Endothelial cell of umbilical vein (primary cell): Measurements from ENCODE around the gene TBC1D24. TPM values are rescaled to one million over a fixed set of nuclear protein-coding genes. Genes with fewer than 3 reads are reported as not detected.

ENCODE experiments used
- BruUV-seq: library from RNA; stranded (reverse); fragments of 400-500 nt; replicated peaks from 2 replicates; lab custom pipeline; 2021; lab: Mats Ljungman, UMichigan
- CTCF ChIA-PET: fragments of 300-600, 350-600 bp; sonication (Branson Sonifier 250); formaldehyde crosslinking; loops from one replicate; lab custom pipeline; 2021; ENCODE audit warnings: antibody characterized with exemption, inconsistent platforms; lab: Charles Lee
- POLR2A ChIA-PET: fragments of 300-600, 350-600 bp; sonication (Branson Sonifier 250); formaldehyde crosslinking; loops from one replicate; lab custom pipeline; 2021; ENCODE audit warnings: antibody characterized with exemption, inconsistent platforms; lab: Charles Lee
- DNase-seq: peaks from one replicate; pipeline ENCODE4 v3.0.0-alpha.2; 2011; ENCODE audit warnings: low read depth, low spot score
- FAIRE-seq: peaks from 2 replicates; lab custom pipeline; 2011; peaks lifted over from hg19 to GRCh38; lab: Jason Lieb, UNC
- H2AFZ ChIP-seq: 2 replicates; pipeline ENCODE4 v1.6.0; 2012; ENCODE audit warnings: low read depth, low read length, control low read depth, inconsistent platforms
- H3K27ac ChIP-seq: 2 replicates; pipeline ENCODE4 v1.5.1; 2011; ENCODE audit warnings: low read depth, mild to moderate bottlenecking, control low read depth, low read length, moderate library complexity; ENCODE audit not compliant: insufficient read depth
- H3K27me3 ChIP-seq, 2 experiments: 2 replicates each; pipeline versions ENCODE4 v1.6.0 to v1.6.1; 2011; ENCODE audit warnings: low read length in 2 of 2, mixed read lengths in 1 of 2; ENCODE audit not compliant: control insufficient read depth in 2 of 2, insufficient read depth in 2 of 2
- H3K36me3 ChIP-seq, 2 experiments: 2 replicates in 1 of 2; 3 replicates in 1 of 2; pipeline ENCODE4 v1.5.1; 2011; ENCODE audit warnings: low read length in 2 of 2, mild to moderate bottlenecking in 1 of 2, moderate library complexity in 1 of 2; ENCODE audit not compliant: control insufficient read depth in 2 of 2, insufficient read depth in 2 of 2; ENCODE audit errors: extremely low read depth in 1 of 2
- H3K4me1 ChIP-seq: 3 replicates; pipeline ENCODE4 v1.5.1; 2011; ENCODE audit warnings: mild to moderate bottlenecking, low read length; ENCODE audit not compliant: control insufficient read depth, insufficient read depth; ENCODE audit errors: extremely low read depth
- H3K4me2 ChIP-seq: 2 replicates; pipeline ENCODE4 v1.6.1; 2011; ENCODE audit warnings: low read length, control low read depth, mixed read lengths; ENCODE audit not compliant: insufficient read depth
- H3K4me3 ChIP-seq, 3 experiments: fragments of 200-600 bp in 1 of 3; sonication (generic), shearing (Covaris generic) in 1 of 3; replicated peaks in 1 of 3; 2 replicates each; pipeline ENCODE4 v1.5.1; 2011 to 2016; ENCODE audit warnings: control low read depth in 3 of 3, low read length in 3 of 3, mild to moderate bottlenecking in 2 of 3, inconsistent platforms in 1 of 3, low read depth in 1 of 3, moderate library complexity in 1 of 3; ENCODE audit not compliant: insufficient read depth in 1 of 3
- H3K79me2 ChIP-seq: 2 replicates; pipeline ENCODE4 v1.6.0; 2012; ENCODE audit warnings: low read length, inconsistent platforms; ENCODE audit not compliant: control insufficient read depth, insufficient read depth
- H3K9ac ChIP-seq: replicated peaks from 2 replicates; pipeline ENCODE3; 2011; ENCODE audit warnings: low read length, control low read depth; ENCODE audit not compliant: insufficient read depth; ENCODE audit errors: extremely low read depth
- H3K9me1 ChIP-seq: replicated peaks from 3 replicates; pipeline ENCODE4 v1.6.0; 2011; ENCODE audit warnings: mild to moderate bottlenecking, low read length; ENCODE audit not compliant: control insufficient read depth, insufficient read depth; ENCODE audit errors: extremely low read depth
- H3K9me3 ChIP-seq: replicated peaks from 2 replicates; pipeline ENCODE4 v1.5.1; 2012; ENCODE audit warnings: low read length, inconsistent platforms; ENCODE audit not compliant: control insufficient read depth, insufficient read depth
- H4K20me1 ChIP-seq: replicated peaks from 2 replicates; pipeline ENCODE3; 2011; ENCODE audit warnings: mild to moderate bottlenecking, low read length; ENCODE audit not compliant: control insufficient read depth, insufficient read depth; ENCODE audit errors: extremely low read depth
- EZH2 ChIP-seq: IDR thresholded peaks from 2 replicates; pipeline ENCODE4 v1.6.1; 2012; ENCODE audit warnings: borderline replicate concordance, low read depth, mild to moderate bottlenecking, moderate library complexity, low read length, inconsistent platforms; ENCODE audit not compliant: severe bottlenecking
- FOS ChIP-seq: IDR thresholded peaks from 2 replicates; pipeline ENCODE4 v1.6.1; 2011; ENCODE audit warnings: mild to moderate bottlenecking, low read length, moderate library complexity, borderline replicate concordance; ENCODE audit not compliant: insufficient read depth
- GATA2 ChIP-seq: IDR thresholded peaks from 2 replicates; pipeline ENCODE4 v1.7.0; 2011; ENCODE audit warnings: low read depth, mild to moderate bottlenecking, moderate library complexity, mixed read lengths, low read length; ENCODE audit not compliant: insufficient read length, insufficient read depth
- JUN ChIP-seq: IDR thresholded peaks from 2 replicates; pipeline ENCODE4 v1.6.1; 2011; ENCODE audit warnings: borderline replicate concordance, low read depth; ENCODE audit not compliant: insufficient read length, insufficient read depth
- MYC ChIP-seq: IDR thresholded peaks from one replicate; pipeline ENCODE4 v1.6.1; 2011; ENCODE audit warnings: mild to moderate bottlenecking, low read depth, low read length
- POLR2A ChIP-seq: IDR thresholded peaks from 2 replicates; pipeline ENCODE4 v1.6.1; 2012; ENCODE audit warnings: low read depth, mild to moderate bottlenecking, control low read depth, low read length
- POLR2AphosphoS5 ChIP-seq: IDR thresholded peaks from 2 replicates; pipeline ENCODE4 v1.6.1; 2012; ENCODE audit warnings: low read depth, mild to moderate bottlenecking, control low read depth, low read length, moderate library complexity; ENCODE audit not compliant: insufficient read depth
- dilution Hi-C: fragments of 300-500 bp; cut with MboI; formaldehyde crosslinking; loops from one replicate; pipeline ENCODE4 v1.15.0; 2019; ENCODE audit warnings: low sequenced_read_pairs; ENCODE audit not compliant: extremely low pct_ligation_motif_present
- intact Hi-C: fragments of 100-400 bp; cut with micrococcal nuclease; formaldehyde crosslinking; loops from one replicate; pipeline ENCODE4 v1.10.0; 2022
- polyA plus RNA-seq, 4 experiments: library from polyadenylated mRNA; depleted of rRNA in 3 of 4; stranded (reverse) in 3 of 4; unstranded in 1 of 4; fragments of >200 nt; gene quantifications; 2 replicates each; pipeline versions ENCODE4 v1.2.1 to v1.2.3, GENCODE V29; 2011 to 2012; ENCODE audit warnings: missing spikeins in 1 of 4
- total RNA-seq: library from RNA; stranded (reverse); gene quantifications from 2 replicates; pipeline ENCODE4 v1.2.3, GENCODE V29; 2021
- TF ChIP-seq, protein P1 (sequence below): IDR thresholded peaks from 2 replicates; pipeline ENCODE4 v1.6.1; 2011; ENCODE audit not compliant: insufficient read depth, insufficient read length
- TF ChIP-seq, protein P2 (sequence below), 2 donors: IDR thresholded peaks; 1 replicate in 1 of 2; 2 replicates in 1 of 2; pipeline ENCODE4 v1.5.1; 2011; ENCODE audit warnings: low read length in 2 of 2, mild to moderate bottlenecking in 2 of 2, moderate library complexity in 2 of 2, control low read depth in 1 of 2, inconsistent platforms in 1 of 2, low read depth in 1 of 2; ENCODE audit not compliant: insufficient read depth in 1 of 2; ENCODE audit errors: extremely low read depth in 1 of 2

Gene TBC1D24
- total and polyA plus RNA-seq, 2 donors (not counting 3 experiments of a cell fraction or from before 2014, with no cell fraction given) = 8.1 to 22.8 TPM

- dilution Hi-C loops (no loop called here), intact Hi-C loops (no loop called here)
- H3K4me2 ChIP-seq = no peak overlapping the region
- POLR2A ChIA-PET = interaction anchor here (0.6 kb wide), 1 partner anchor 16 kb away, joined by 3 read pairs; no protein-coding TSS in a partner anchor
- no peak overlapping the region for H3K4me3 ChIP-seq
- H3K9me1 ChIP-seq = no peaks in the 10 kb centered on the region
- H4K20me1 ChIP-seq = no peaks in the 10 kb centered on the region
- H3K27me3 ChIP-seq = peaks cover 18 to 22% of the 10 kb centered on the region in 2 experiments
- peaks cover 6% of the 10 kb centered on the region for H3K79me2 ChIP-seq
- no peak overlapping the region for H2AFZ ChIP-seq
- no peak overlapping the region for H3K9ac ChIP-seq
- no peak overlapping the region for H3K27ac ChIP-seq
- FAIRE-seq = no peak
- peaks cover 15% of the 10 kb centered on the region for H3K4me1 ChIP-seq
- TF ChIP-seq JUN = no peak
- CTCF ChIA-PET = no interaction called here
- H3K36me3 ChIP-seq = no peaks in the 10 kb centered on the region
- no peak for DNase-seq
- no peaks in the 10 kb centered on the region for H3K9me3 ChIP-seq
- no TSS peak for BruUV-seq
Measured at GRCh38 chr16:2472885-2473445, 2.0 kb upstream of the TBC1D24 start.

GRCh38 chr16:2473446-2473926 is 1.4 kb upstream of the TBC1D24 start:
- POLR2A ChIA-PET = interaction anchor here (0.6 kb wide), 1 partner anchor 16 kb away, joined by 3 read pairs; no protein-coding TSS in a partner anchor
- no peak overlapping the region for H3K4me2 ChIP-seq
- H3K4me3 ChIP-seq = peak overlapping the region in 1 of 3 experiments; percentile 15
- no peak overlapping the region for H2AFZ ChIP-seq
- dilution Hi-C loops = no loop called here
- H3K9me3 ChIP-seq = no peaks in the 10 kb centered on the region
- H3K27ac ChIP-seq = no peak overlapping the region
- H3K4me1 ChIP-seq = peaks cover 11% of the 10 kb centered on the region
- TF ChIP-seq FOS (no peak), JUN (no peak), POLR2AphosphoS5 (no peak), GATA2 (no peak), EZH2 (no peak), POLR2A (no peak), MYC (no peak)
- TF ChIP-seq, protein P1, sequence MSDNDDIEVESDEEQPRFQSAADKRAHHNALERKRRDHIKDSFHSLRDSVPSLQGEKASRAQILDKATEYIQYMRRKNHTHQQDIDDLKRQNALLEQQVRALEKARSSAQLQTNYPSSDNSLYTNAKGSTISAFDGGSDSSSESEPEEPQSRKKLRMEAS = no peak
- TF ChIP-seq, protein P2, sequence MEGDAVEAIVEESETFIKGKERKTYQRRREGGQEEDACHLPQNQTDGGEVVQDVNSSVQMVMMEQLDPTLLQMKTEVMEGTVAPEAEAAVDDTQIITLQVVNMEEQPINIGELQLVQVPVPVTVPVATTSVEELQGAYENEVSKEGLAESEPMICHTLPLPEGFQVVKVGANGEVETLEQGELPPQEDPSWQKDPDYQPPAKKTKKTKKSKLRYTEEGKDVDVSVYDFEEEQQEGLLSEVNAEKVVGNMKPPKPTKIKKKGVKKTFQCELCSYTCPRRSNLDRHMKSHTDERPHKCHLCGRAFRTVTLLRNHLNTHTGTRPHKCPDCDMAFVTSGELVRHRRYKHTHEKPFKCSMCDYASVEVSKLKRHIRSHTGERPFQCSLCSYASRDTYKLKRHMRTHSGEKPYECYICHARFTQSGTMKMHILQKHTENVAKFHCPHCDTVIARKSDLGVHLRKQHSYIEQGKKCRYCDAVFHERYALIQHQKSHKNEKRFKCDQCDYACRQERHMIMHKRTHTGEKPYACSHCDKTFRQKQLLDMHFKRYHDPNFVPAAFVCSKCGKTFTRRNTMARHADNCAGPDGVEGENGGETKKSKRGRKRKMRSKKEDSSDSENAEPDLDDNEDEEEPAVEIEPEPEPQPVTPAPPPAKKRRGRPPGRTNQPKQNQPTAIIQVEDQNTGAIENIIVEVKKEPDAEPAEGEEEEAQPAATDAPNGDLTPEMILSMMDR (IDR thresholded peaks at IDR 0.05; ENCODE audit: extremely low read depth in 1 of 2, insufficient read depth in 1 of 2, low read depth in 1 of 2, low read length in 2 of 2) = no peak
- BruUV-seq = no TSS peak
- peaks cover 9% of the 10 kb centered on the region for H3K79me2 ChIP-seq
- FAIRE-seq (no peak), DNase-seq (no peak)
- peaks cover 18 to 22% of the 10 kb centered on the region in 2 experiments for H3K27me3 ChIP-seq
- CTCF ChIA-PET = interaction anchor here (2.8 kb wide), 1 partner anchor 28 kb away, joined by 10 read pairs; no protein-coding TSS in a partner anchor
- no peaks in the 10 kb centered on the region for H3K36me3 ChIP-seq
- H3K9me1 ChIP-seq = no peaks in the 10 kb centered on the region
- intact Hi-C loops = no loop called here
- H3K9ac ChIP-seq = no peak overlapping the region
- H4K20me1 ChIP-seq = no peaks in the 10 kb centered on the region
